HTERT RPE-1 (cell line): ENCODE data around the gene LRRC1.
"Not testable (repeated sequence)": the region's sequence is repeated elsewhere in the genome, so short reads cannot be mapped to it uniquely, and the experiment has no call there.

Experiments
- in situ Hi-C: fragments of 300-500 bp; cut with MboI; formaldehyde crosslinking; loops from 4 replicates; pipeline ENCODE4 v1.14.3; 2020; ENCODE audit warnings: low sequenced_read_pairs

LRRC1 gene

GRCh38 chr6:53794720-53795339, at the start of gene LRRC1:
LRRC1 (plus strand) TSS chr6:53795005; CDS start chr6:53795257, 252 bp downstream.
- in situ Hi-C loops: no loop called here

DNA sequence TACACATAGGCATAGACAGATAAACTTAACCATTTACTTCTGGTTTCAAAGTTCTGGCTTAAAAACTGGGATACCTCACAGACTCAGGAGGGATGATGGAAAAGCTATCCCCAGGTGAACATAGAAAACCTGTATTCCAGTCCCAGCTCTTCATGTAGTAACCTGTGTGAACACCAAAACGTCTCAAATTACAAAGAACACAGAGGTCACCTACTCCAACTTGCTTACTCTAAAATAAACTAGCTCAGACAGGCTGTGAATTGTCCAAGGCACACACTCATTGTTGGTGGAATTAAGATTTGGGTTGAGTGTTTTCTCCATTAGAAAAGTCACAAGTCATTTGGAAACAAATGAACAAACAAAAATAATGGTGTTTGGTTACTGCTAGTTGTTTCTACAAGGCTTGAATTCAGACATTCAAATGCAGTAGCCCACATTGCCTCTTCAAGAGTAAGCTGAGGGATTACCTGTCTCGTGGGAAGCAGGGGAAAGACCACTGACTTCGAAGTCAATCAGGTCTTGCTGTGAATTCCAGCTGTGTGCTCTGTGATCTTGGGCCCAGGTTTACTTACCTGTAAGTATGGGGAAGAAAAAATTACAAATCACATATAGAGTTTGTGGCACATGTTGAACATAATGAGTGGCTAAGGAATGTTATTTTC, 48.2 kb upstream of the LRRC1 start:
- in situ Hi-C loops: no loop called here

DNA sequence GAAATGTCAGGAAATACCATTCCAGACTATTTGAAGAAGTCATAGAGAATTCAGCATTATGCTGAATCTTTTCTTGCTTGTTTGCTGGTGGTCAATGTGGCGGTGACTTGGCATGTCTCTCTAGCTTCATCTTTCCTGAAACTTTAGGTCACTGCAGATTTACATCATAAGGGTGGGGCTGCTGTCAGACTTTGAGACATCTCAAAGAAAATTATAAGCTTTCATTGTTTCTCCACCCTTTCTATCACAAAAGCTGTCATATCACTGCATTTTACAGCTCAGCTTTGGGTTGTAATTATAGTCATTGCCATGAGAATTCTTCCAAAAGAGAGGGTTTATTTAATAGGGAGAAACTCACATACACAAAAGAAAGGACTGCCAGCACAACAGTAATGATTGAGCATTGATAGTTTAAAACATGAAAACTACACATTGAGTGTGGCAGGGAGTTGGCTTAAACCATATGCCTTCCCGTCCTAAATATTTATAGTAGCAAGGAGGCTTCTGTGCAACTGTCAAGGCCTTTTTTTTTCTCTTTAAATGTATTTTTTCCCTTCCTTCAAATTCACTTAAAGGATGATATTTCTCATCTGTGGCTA, 44.7 kb upstream of the LRRC1 start:
- in situ Hi-C loops: no loop called here

- in situ Hi-C loops: no loop called here
Observed at GRCh38 chr6:53751417-53751816, 43.4 kb upstream of the LRRC1 start.

GRCh38 chr6:53752440-53752839, 42.4 kb upstream of the LRRC1 start:
- in situ Hi-C loops: no loop called here

DNA sequence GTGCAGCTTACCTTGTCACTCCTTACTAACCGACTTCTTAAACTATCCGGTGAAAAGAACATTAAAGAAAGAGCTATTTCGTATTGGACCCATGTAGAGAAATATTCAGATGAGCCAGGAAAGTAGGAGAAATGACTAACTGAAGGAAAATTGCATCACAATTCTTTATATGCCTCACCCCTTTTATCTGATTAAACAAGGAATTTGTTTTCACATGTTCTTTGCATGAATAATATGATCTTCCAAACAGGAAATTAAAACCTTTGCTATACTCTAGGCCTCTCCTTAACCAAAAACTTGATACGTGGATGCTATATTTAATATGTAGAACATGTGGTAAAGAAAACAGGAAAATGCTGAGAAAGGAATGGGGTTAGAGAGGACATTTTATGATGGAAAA, 41.9 kb upstream of the LRRC1 start:
- in situ Hi-C loops: no loop called here

DNA sequence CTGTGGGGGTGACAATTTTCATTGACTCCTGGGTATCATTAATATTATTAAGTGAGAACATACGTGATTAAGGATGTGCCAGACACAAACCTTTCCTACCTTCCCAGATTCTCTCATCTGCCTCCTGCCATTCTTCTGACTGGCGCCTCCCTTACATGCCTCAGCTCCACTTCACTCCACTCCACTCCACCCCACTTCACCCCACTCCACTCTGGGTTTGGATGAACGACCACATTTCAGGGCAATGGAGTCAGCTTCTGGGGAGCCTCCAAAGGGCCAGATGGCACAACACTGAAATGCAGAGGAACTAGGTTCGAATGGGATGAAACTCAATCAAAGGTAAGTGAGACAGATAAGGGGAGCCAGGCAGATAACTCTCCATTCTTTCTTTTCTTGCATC, 40.5 kb upstream of the LRRC1 start:
- in situ Hi-C loops: no loop called here

DNA sequence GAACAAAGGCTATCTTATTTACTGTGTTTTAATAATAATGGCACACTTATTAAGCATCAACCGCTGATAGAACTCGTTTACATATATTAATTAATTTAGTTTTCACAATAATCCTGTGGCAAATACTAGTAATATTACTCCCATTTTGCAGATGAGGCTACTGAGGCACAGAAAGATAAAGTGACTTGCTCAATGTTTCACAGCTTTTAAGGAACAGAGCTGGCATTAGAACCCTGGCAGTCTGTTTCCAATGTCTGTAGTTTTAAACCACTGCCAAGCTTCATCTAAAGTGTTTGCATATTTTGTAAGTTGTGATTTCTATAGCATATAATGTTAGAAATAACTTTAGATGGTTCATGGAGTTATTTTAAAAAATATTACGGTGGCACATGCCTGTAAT, 38.4 kb upstream of the LRRC1 start:
- in situ Hi-C loops: no loop called here

DNA sequence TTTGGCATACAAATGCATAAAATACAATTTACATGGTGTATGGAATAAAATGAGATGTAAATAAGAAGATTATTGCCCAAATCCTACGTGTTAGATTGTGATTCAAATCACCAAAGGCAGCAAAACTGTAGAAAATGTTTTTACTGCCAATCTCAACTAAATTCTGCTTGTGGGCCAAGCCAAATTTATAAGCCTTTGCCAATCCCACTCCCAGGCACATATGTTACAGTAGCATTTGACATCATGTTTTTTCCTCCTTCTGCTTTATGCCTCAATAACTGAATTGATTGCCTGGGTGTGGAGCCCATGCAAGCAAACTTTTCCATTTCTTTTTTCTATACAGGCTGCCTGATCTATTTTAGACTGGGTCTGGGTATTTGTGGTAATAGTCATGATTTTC, 36.3 kb upstream of the LRRC1 start:
- in situ Hi-C loops: no loop called here

DNA sequence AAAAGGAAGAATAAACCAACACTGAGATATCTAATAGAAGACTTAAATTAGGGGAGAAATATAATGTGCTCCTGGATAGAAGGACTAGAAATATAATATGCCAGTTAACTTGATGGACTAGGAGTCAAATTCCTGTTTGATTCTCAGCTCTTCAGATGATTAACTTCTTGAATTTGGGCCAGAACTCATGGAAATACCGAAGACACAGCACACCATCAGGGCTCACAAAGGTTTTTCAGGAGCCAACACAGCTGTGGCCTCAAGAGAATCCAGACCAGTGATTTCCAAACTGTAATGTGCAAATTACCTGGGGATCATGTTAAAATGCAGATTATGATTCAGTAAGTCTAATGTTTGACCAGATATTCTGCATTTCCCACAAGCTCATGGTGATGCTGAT, 33.8 kb upstream of the LRRC1 start:
- in situ Hi-C loops: no loop called here

- in situ Hi-C loops: no loop called here
Observed at GRCh38 chr6:53765270-53765669, 29.5 kb upstream of the LRRC1 start.

DNA sequence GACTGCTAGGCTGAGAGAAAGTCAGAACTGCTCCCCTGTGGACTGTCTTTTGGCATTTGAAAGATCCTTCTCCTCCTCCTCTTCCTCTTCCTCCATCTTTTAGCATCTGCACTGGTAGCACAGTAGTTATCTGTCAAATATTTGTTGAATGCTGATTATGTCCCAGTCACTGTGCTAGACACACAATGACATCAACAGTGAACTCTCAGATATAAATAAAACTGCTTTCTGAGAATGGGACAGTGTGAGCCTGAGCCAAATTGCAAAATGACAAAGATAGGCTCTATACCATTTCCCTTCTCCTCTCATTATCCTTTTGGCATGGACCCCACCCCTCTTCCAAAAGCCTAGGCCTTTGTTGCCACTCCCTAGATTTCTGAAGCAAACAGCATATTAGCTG, 27.9 kb upstream of the LRRC1 start:
- in situ Hi-C loops: no loop called here

GRCh38 chr6:53767941-53768340, 26.9 kb upstream of the LRRC1 start:
- in situ Hi-C loops: no loop called here

GRCh38 chr6:53768636-53769035, 26.2 kb upstream of the LRRC1 start:
- in situ Hi-C loops: no loop called here

DNA sequence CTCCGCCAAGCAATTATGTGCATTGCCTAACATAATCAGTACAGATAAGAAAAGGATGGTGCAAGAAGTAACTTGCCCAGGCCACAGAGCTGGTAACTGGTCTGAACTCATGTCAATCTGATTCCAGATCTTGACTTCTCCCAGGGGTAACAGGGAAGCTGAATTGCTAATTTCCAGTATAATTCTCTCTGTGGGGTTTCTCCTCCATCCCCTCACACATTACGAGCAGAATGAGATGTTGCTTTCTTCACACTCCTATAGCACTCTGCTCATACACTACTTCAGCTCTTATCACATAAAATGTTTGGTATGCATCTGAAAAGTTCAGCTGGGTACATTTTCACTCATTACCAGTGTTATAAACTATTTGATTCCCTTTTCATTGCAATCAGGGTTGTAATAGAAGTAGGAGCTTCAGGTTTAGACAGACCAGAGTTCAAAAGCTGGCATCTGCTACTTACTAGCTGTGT, 24.0 kb upstream of the LRRC1 start:
- in situ Hi-C loops: no loop called here

GRCh38 chr6:53771785-53772624, 22.8 kb upstream of the LRRC1 start:
- in situ Hi-C loops: no loop called here

GRCh38 chr6:53773044-53773696, 21.6 kb upstream of the LRRC1 start:
- in situ Hi-C loops: no loop called here

- in situ Hi-C loops: not testable (repeated sequence)
Observed at GRCh38 chr6:53776152-53776551, 18.7 kb upstream of the LRRC1 start.

GRCh38 chr6:53784991-53785390, 9.8 kb upstream of the LRRC1 start:
- in situ Hi-C loops: not testable (repeated sequence)

- in situ Hi-C loops: no loop called here
Observed at GRCh38 chr6:53786832-53787231, 8.0 kb upstream of the LRRC1 start.

DNA sequence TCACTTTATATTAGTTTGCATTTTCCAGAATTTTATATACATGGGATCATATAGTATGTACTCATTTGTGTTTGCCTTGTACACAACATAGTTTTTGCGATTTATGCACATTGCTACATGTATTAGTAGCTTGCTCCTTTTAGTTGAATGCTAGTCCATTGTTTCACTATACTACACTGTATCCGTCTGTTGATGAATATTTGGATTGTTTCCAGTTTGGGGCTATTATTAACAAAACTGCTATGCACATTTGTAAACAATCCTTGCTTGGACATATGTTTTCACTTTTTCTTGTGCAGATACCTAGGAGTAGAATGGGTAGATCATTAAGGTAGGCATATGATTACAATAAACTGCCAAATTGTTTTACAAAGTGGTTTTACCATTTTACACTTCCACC, 3.9 kb upstream of the LRRC1 start:
- in situ Hi-C loops: no loop called here
